GM12878 (cell line): Measurements from ENCODE around the gene SKIL. TPM values are rescaled to one million over a fixed set of nuclear protein-coding genes. Genes with fewer than 3 reads are reported as not detected.

ENCODE experiments used
- ATAC-seq: fragments of 200-7000 bp; cut with Tn5 transposase; 3 replicates; pipeline ENCODE4 v1.9.1; 2020; ENCODE audit warnings: mild to moderate bottlenecking, moderate library complexity
- BruUV-seq: library from RNA; stranded (reverse); fragments of 400-500 nt; replicated peaks from 2 replicates; lab custom pipeline; 2021; lab: Mats Ljungman, UMichigan
- CTCF ChIA-PET: fragments of 300-600 bp; sonication (Branson Sonifier 250); formaldehyde crosslinking; extraction: SDS; loops from one replicate; lab custom pipeline; 2021; ENCODE audit warnings: inconsistent platforms; lab: Yijun Ruan, JAX
- POLR2A ChIA-PET: fragments of 350-600 bp; formaldehyde crosslinking; extraction: SDS; loops from one replicate; lab custom pipeline; 2021; ENCODE audit warnings: inconsistent platforms; lab: Charles Lee
- RAD21 ChIA-PET: fragments of 300-600 bp; sonication (Branson Sonifier 250); formaldehyde crosslinking; loops from one replicate; lab custom pipeline; 2023; ENCODE audit warnings: antibody characterized with exemption; ENCODE audit not compliant: unreplicated experiment; lab: Charles Lee
- SMC1A ChIA-PET: fragments of 300-600 bp; sonication (Branson Sonifier 250); formaldehyde crosslinking; loops from one replicate; lab custom pipeline; 2023; ENCODE audit not compliant: unreplicated experiment, uncharacterized antibody; lab: Charles Lee
- DNase-seq: peaks from one replicate; pipeline ENCODE4 v3.0.0-alpha.2; 2011; ENCODE audit warnings: low read depth, low spot score
- FAIRE-seq: peaks from 3 replicates; lab custom pipeline; 2011; peaks lifted over from hg19 to GRCh38; lab: Jason Lieb, UNC
- H2AFZ ChIP-seq: 2 replicates; pipeline ENCODE4 v1.6.0; 2011; ENCODE audit warnings: low read depth, low read length, control low read depth; ENCODE audit not compliant: control insufficient read depth
- H3K27ac ChIP-seq: 2 replicates; pipeline ENCODE4 v1.5.1; 2011; ENCODE audit warnings: control low read depth; ENCODE audit not compliant: control insufficient read depth, insufficient read depth
- H3K27me3 ChIP-seq, 2 experiments: replicated peaks in 1 of 2; 2 replicates each; pipeline versions ENCODE4 v1.6.0 to v1.6.1; 2011; ENCODE audit warnings: low read length in 1 of 2; ENCODE audit not compliant: control insufficient read depth in 2 of 2, insufficient read depth in 2 of 2
- H3K36me3 ChIP-seq, 2 experiments: 2 replicates each; pipeline ENCODE4 v1.5.1; 2011; ENCODE audit warnings: low read length in 1 of 2; ENCODE audit not compliant: control insufficient read depth in 2 of 2, insufficient read depth in 2 of 2
- H3K4me1 ChIP-seq: 2 replicates; pipeline ENCODE4 v1.6.1; 2011; ENCODE audit warnings: mild to moderate bottlenecking, low read length, moderate library complexity, mixed read lengths; ENCODE audit not compliant: control insufficient read depth, insufficient read depth
- H3K4me2 ChIP-seq: 2 replicates; pipeline ENCODE4 v1.6.0; 2011; ENCODE audit warnings: control low read depth; ENCODE audit not compliant: control insufficient read depth, insufficient read depth
- H3K4me3 ChIP-seq: fragments of 200-600 bp; sonication (generic); 2 replicates; pipeline ENCODE4 v1.5.1; 2016
- H3K79me2 ChIP-seq: 2 replicates; pipeline ENCODE4 v1.6.0; 2011; ENCODE audit warnings: low read length; ENCODE audit not compliant: control insufficient read depth, insufficient read depth
- H3K9ac ChIP-seq: 2 replicates; pipeline ENCODE4 v1.8.0; 2011; ENCODE audit warnings: low read length, control low read depth, mixed read lengths; ENCODE audit not compliant: control insufficient read depth, insufficient read depth
- H3K9me3 ChIP-seq: replicated peaks from 3 replicates; pipeline ENCODE4 v1.5.1; 2011; ENCODE audit warnings: mild to moderate bottlenecking, low read length; ENCODE audit not compliant: control insufficient read depth, insufficient read depth
- H4K20me1 ChIP-seq: 2 replicates; pipeline ENCODE4 v1.6.0; 2011; ENCODE audit not compliant: control insufficient read depth, insufficient read depth
- ATF7 ChIP-seq: fragments of 450-650 bp; IDR thresholded peaks from 2 replicates; pipeline ENCODE4 v1.6.1; 2016; ENCODE audit warnings: low read depth, mild to moderate bottlenecking
- BCL11A ChIP-seq: IDR thresholded peaks from 2 replicates; pipeline ENCODE4 v1.6.1; 2011; ENCODE audit warnings: low read depth, low read length
- BHLHE40 ChIP-seq, 2 experiments: fragments of 450-650 bp in 1 of 2; IDR thresholded peaks; 2 replicates each; pipeline ENCODE4 v1.6.1; 2011 to 2017; ENCODE audit warnings: low read depth in 2 of 2, borderline replicate concordance in 1 of 2, improper control_type of control experiment in 1 of 2, low read length in 1 of 2, mild to moderate bottlenecking in 1 of 2
- EED ChIP-seq: sonication (generic); IDR thresholded peaks from 2 replicates; pipeline ENCODE4 v1.6.1; 2016; ENCODE audit warnings: antibody characterized with exemption, low read depth
- EP300 ChIP-seq, 2 experiments: fragments of 150-350 bp in 1 of 2; IDR thresholded peaks; 2 replicates each; pipeline ENCODE4 v1.6.1; 2011 to 2012; ENCODE audit warnings: low read depth in 2 of 2, low read length in 2 of 2, borderline replicate concordance in 1 of 2, improper control_type of control experiment in 1 of 2, inconsistent platforms in 1 of 2; ENCODE audit not compliant: control insufficient read depth in 1 of 2
- GABPA ChIP-seq: IDR thresholded peaks from 2 replicates; pipeline ENCODE4 v1.6.1; 2014; ENCODE audit warnings: antibody characterized with exemption, low read depth, mild to moderate bottlenecking, inconsistent platforms
- MEF2A ChIP-seq: IDR thresholded peaks from 2 replicates; pipeline ENCODE4 v1.6.1; 2011; ENCODE audit warnings: low read depth, mild to moderate bottlenecking, low read length, moderate library complexity; ENCODE audit not compliant: insufficient read depth
- PAX5 ChIP-seq: IDR thresholded peaks from 2 replicates; pipeline ENCODE4 v1.6.1; 2011; ENCODE audit warnings: low read depth, low read length, borderline replicate concordance
- RELB ChIP-seq: fragments of 450-650 bp; IDR thresholded peaks from 2 replicates; pipeline ENCODE4 v1.6.1; 2017; ENCODE audit warnings: low read depth, mild to moderate bottlenecking, moderate library complexity
- SMAD1 ChIP-seq: fragments of 450-650 bp; IDR thresholded peaks from 2 replicates; pipeline ENCODE4 v1.6.1; 2018; ENCODE audit warnings: mild to moderate bottlenecking, low read depth; ENCODE audit not compliant: partially characterized antibody
- SMC3 ChIP-seq: IDR thresholded peaks from 2 replicates; pipeline ENCODE4 v1.6.1; 2011; ENCODE audit warnings: low read length, improper control_type of control experiment, borderline replicate concordance
- TBL1XR1 ChIP-seq: IDR thresholded peaks from 2 replicates; pipeline ENCODE4 v1.6.1; 2012; ENCODE audit warnings: low read depth, low read length, improper control_type of control experiment
- WGBS: methylation state at CpG from one replicate; pipeline ENCODE4 v1.1.6; 2016; ENCODE audit warnings: low lambda C conversion rate; ENCODE audit not compliant: insufficient replicate concordance, insufficient coverage; ENCODE audit errors: missing lambda C conversion rate; 5-methylcytosine and 5-hydroxymethylcytosine counted together
- in situ Hi-C: fragments of 300-500 bp; cut with MboI; formaldehyde crosslinking; loops from 9 replicates; pipeline ENCODE4 v1.14.3; 2018; ENCODE audit warnings: mixed read lengths
- intact Hi-C: fragments of 100-400 bp; cut with micrococcal nuclease; formaldehyde crosslinking; loops from one replicate; pipeline ENCODE4 v1.14.2; 2022; ENCODE audit not compliant: unreplicated experiment
- polyA plus RNA-seq, 11 experiments: library from polyadenylated mRNA; depleted of rRNA in 4 of 11; unstranded in 6 of 11; stranded (reverse) in 5 of 11; fragments of >200 nt; fragmentation: Nextera tagmentation in 4 of 11; fragmentation: Illumina TruSeq in 1 of 11; extraction: Ambion mirVana in 4 of 11; extraction: Trizol in 1 of 11; gene quantifications; 1 replicate in 1 of 11; 2 replicates in 10 of 11; pipeline versions ENCODE4 v1.2.1 to v1.2.3, GENCODE V29; 2011 to 2016; ENCODE audit warnings: inconsistent platforms in 2 of 11, missing spikeins in 2 of 11, low read depth in 1 of 11
- total RNA-seq, 4 experiments: library from RNA; depleted of rRNA in 3 of 4; stranded (reverse); fragments of >200 nt in 3 of 4; fragmentation: Illumina TruSeq in 1 of 4; extraction: Trizol in 1 of 4; gene quantifications; 2 replicates each; pipeline versions ENCODE4 v1.2.1 to v1.2.3, GENCODE V29; 2013 to 2021
- TF ChIP-seq, protein P1 (sequence below): fragments of 450-650 bp; formaldehyde crosslinking; IDR thresholded peaks from 2 replicates; pipeline ENCODE4 v1.5.0; 2022; ENCODE audit warnings: mild to moderate bottlenecking, missing genetic modification characterization

SKIL gene
- total and polyA plus RNA-seq, 10 of the 15 experiments (the other 5 are each of a cell fraction or from before 2014, with no cell fraction given): 2.7 to 14.8 (median 6.7) TPM

DNA sequence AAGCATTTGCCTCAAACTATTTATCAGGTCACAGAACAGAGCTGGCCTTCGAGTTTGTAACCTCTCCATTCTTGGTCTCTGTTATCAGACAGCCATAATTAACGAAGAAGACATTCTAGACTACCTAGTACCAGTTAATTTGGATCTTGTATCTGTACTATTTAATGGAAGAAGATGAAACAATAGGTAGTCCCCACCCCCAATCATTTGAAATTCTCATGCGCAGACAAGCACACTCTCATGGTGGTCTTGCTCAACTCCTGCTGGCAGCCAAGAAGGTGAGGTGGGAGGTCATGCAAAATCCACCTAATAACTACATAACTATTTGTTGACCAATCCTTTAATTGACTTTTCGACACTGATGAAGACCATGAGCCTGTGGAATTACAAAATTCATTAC, 2.8 kb upstream of the SKIL start (continued):
- TF ChIP-seq, protein P1, sequence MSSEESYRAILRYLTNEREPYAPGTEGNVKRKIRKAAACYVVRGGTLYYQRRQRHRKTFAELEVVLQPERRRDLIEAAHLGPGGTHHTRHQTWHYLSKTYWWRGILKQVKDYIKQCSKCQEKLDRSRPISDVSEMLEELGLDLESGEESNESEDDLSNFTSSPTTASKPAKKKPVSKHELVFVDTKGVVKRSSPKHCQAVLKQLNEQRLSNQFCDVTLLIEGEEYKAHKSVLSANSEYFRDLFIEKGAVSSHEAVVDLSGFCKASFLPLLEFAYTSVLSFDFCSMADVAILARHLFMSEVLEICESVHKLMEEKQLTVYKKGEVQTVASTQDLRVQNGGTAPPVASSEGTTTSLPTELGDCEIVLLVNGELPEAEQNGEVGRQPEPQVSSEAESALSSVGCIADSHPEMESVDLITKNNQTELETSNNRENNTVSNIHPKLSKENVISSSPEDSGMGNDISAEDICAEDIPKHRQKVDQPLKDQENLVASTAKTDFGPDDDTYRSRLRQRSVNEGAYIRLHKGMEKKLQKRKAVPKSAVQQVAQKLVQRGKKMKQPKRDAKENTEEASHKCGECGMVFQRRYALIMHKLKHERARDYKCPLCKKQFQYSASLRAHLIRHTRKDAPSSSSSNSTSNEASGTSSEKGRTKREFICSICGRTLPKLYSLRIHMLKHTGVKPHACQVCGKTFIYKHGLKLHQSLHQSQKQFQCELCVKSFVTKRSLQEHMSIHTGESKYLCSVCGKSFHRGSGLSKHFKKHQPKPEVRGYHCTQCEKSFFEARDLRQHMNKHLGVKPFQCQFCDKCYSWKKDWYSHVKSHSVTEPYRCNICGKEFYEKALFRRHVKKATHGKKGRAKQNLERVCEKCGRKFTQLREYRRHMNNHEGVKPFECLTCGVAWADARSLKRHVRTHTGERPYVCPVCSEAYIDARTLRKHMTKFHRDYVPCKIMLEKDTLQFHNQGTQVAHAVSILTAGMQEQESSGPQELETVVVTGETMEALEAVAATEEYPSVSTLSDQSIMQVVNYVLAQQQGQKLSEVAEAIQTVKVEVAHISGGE (CRISPR knock-in tag): no peak

GRCh38 chr3:170355738-170356595, 1.5 kb upstream of the SKIL start:
- Histone ChIP-seq H3K4me2 (peak overlapping the region; percentile 97), H3K27ac (peak overlapping the region; percentile 96), H3K4me3 (peak overlapping the region; percentile 72), H3K4me1 (peaks cover 40% of the 10 kb centered on the region), H3K9ac (peak overlapping the region; percentile 83), H3K27me3 (no peaks in the 10 kb centered on the region), H3K9me3 (no peaks in the 10 kb centered on the region), H3K36me3 (peaks cover 0 to 2% of the 10 kb centered on the region in 2 experiments; a peak in 2 of 4 replicates), H3K79me2 (peaks cover 22% of the 10 kb centered on the region), H4K20me1 (no peaks in the 10 kb centered on the region), H2AFZ (peak overlapping the region; percentile 77)
- ChIA-PET POLR2A (interaction anchor here (0.6 to 0.8 kb wide), 4 partner anchors 44 to 514 kb away, joined by 3 to 4 read pairs (median 4); partner anchors contain the start of gene RPL22L1), RAD21 (interaction anchor here (0.6 to 1.9 kb wide), 11 partner anchors 12 to 1441 kb away, joined by 3 to 5 read pairs (median 4); no protein-coding TSS in a partner anchor), CTCF (interaction anchor here (0.5 to 1.6 kb wide), 6 partner anchors 13 to 163 kb away, joined by 3 to 7 read pairs (median 3); no protein-coding TSS in a partner anchor), SMC1A (interaction anchor here (0.5 to 1.8 kb wide), 8 partner anchors 11 to 1890 kb away, joined by 3 to 11 read pairs (median 4); no protein-coding TSS in a partner anchor)
- peak; percentile 66 for DNase-seq
- BruUV-seq: TSS peak; percentile 90
- peak; percentile 84 for FAIRE-seq
- WGBS: 4% methylated on average over 22 of the region's 22 CpGs
- ATAC-seq: peak; percentile 44
- in situ Hi-C loops (no loop called here), intact Hi-C loops (loop anchor here (1.0 to 10.0 kb wide), 8 partner anchors 25 to 1451 kb away; partner anchors contain the start of genes MYNN, PHC3 and TNIK)
- peak; percentile 7; the same call in 1 of the 2 replicates for TF ChIP-seq MEF2A
- peak; percentile 26; the same call in 1 of the 2 replicates for TF ChIP-seq TBL1XR1
- no peak for TF ChIP-seq BHLHE40 (IDR thresholded peaks at IDR 0.05; ENCODE audit: borderline replicate concordance in 1 of 2, low read depth in 2 of 2, low read length in 1 of 2)
- peak; percentile 40; the same call in 1 of the 2 replicates for TF ChIP-seq EED
- TF ChIP-seq PAX5: peak; percentile 44; the same call in 1 of the 2 replicates
- TF ChIP-seq BCL11A: peak; percentile 52
- peak; percentile 51; the same call in 1 of the 2 replicates for TF ChIP-seq ATF7
- peak in 1 of 2 experiments; percentile 66; a peak in 2 of 4 replicates for TF ChIP-seq EP300 (IDR thresholded peaks at IDR 0.05; ENCODE audit: borderline replicate concordance in 1 of 2, control insufficient read depth in 1 of 2, low read depth in 2 of 2, low read length in 2 of 2)
- TF ChIP-seq RELB: peak; percentile 95
- peak; percentile 27 for TF ChIP-seq SMAD1
- TF ChIP-seq SMC3: no peak
- TF ChIP-seq GABPA: no peak
